ENCODE results near the gene HSPG2. TPM values are rescaled to one million over a fixed set of nuclear protein-coding genes. Genes with fewer than 3 reads are reported as not detected.

The HSPG2 gene
- polyA plus RNA-seq, 1 donor from 2014 or later, result 0.79 TPM

DNA sequence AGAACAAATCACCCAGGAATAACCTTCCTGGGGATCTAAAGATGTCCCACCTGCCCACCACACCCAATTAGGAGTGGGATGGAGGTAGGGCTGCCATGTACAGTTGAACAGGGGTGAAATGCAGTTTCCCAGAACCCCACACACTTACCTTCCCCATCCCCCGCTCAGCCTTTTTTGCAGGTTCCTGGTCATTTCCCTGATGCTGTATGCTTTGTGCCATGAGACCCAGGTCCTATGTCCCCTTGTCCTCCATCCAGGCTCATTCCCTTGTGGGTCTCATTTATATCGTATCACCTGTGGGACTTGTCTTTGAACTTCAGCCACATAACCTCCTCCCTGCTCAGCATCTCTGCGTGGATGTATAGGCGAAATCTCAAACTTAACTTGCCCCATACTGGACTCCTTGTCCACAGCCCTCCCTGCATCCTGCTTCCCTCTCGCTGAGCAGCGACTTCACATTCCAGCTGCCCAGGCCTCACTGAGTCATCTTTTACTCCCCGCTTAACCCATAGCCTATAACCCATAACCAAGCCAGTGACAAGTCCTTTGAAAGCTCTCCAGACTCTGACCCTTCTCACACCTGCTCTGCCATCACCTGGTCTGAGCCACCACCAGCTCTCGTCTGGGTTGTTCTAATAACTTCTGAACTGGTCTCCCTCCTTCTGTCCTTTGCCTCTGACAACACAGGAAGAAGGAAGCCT is 120.4 kb downstream of the HSPG2 start:
- TF ChIP-seq EP300 (conservative IDR thresholded peaks at IDR 0.05; ENCODE audit: poor library complexity, severe bottlenecking) (no peak), MXI1 (conservative IDR thresholded peaks at IDR 0.05; ENCODE audit: poor library complexity, severe bottlenecking) (no peak), SMC3 (conservative IDR thresholded peaks at IDR 0.05; ENCODE audit: poor library complexity) (no peak), TAF1 (IDR thresholded peaks at IDR 0.05; ENCODE audit: low read depth) (no peak), EZH2 (IDR thresholded peaks at IDR 0.05; ENCODE audit: borderline replicate concordance, insufficient read depth, low read length, poor library complexity, severe bottlenecking) (no peak), POLR2AphosphoS5 (IDR thresholded peaks at IDR 0.05) (no peak), RAD21 (conservative IDR thresholded peaks at IDR 0.05) (no peak)
- TF ChIP-seq, protein P1, sequence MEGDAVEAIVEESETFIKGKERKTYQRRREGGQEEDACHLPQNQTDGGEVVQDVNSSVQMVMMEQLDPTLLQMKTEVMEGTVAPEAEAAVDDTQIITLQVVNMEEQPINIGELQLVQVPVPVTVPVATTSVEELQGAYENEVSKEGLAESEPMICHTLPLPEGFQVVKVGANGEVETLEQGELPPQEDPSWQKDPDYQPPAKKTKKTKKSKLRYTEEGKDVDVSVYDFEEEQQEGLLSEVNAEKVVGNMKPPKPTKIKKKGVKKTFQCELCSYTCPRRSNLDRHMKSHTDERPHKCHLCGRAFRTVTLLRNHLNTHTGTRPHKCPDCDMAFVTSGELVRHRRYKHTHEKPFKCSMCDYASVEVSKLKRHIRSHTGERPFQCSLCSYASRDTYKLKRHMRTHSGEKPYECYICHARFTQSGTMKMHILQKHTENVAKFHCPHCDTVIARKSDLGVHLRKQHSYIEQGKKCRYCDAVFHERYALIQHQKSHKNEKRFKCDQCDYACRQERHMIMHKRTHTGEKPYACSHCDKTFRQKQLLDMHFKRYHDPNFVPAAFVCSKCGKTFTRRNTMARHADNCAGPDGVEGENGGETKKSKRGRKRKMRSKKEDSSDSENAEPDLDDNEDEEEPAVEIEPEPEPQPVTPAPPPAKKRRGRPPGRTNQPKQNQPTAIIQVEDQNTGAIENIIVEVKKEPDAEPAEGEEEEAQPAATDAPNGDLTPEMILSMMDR (IDR thresholded peaks at IDR 0.05; ENCODE audit: poor library complexity, severe bottlenecking), result no peak
- TF ChIP-seq, protein P2, sequence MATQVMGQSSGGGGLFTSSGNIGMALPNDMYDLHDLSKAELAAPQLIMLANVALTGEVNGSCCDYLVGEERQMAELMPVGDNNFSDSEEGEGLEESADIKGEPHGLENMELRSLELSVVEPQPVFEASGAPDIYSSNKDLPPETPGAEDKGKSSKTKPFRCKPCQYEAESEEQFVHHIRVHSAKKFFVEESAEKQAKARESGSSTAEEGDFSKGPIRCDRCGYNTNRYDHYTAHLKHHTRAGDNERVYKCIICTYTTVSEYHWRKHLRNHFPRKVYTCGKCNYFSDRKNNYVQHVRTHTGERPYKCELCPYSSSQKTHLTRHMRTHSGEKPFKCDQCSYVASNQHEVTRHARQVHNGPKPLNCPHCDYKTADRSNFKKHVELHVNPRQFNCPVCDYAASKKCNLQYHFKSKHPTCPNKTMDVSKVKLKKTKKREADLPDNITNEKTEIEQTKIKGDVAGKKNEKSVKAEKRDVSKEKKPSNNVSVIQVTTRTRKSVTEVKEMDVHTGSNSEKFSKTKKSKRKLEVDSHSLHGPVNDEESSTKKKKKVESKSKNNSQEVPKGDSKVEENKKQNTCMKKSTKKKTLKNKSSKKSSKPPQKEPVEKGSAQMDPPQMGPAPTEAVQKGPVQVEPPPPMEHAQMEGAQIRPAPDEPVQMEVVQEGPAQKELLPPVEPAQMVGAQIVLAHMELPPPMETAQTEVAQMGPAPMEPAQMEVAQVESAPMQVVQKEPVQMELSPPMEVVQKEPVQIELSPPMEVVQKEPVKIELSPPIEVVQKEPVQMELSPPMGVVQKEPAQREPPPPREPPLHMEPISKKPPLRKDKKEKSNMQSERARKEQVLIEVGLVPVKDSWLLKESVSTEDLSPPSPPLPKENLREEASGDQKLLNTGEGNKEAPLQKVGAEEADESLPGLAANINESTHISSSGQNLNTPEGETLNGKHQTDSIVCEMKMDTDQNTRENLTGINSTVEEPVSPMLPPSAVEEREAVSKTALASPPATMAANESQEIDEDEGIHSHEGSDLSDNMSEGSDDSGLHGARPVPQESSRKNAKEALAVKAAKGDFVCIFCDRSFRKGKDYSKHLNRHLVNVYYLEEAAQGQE (IDR thresholded peaks at IDR 0.05; ENCODE audit: borderline replicate concordance), result no peak
- Histone ChIP-seq H4K20me1 (ENCODE audit: insufficient read depth) (no peaks in the 10 kb centered on the region), H3K27me3 (ENCODE audit: insufficient read depth, low read depth, low read length) (peaks cover 7% of the 10 kb centered on the region), H3F3A (ENCODE audit: insufficient read depth, low read length, poor library complexity, severe bottlenecking) (no peaks in the 10 kb centered on the region), H3K79me2 (replicated peaks; ENCODE audit: insufficient read depth, low read length) (no peaks in the 10 kb centered on the region), H3K4me3 (ENCODE audit: low read length) (no peak overlapping the region), H3K4me2 (ENCODE audit: low read length) (no peak overlapping the region), H3K9me3 (ENCODE audit: low read length) (no peaks in the 10 kb centered on the region), H3K36me3 (ENCODE audit: insufficient read depth, low read length) (no peaks in the 10 kb centered on the region), H3K9ac (ENCODE audit: low read length) (no peak overlapping the region), H2AFZ (ENCODE audit: low read depth, low read length) (no peak overlapping the region), H3K27ac (ENCODE audit: low read length) (no peak overlapping the region), H3K9me2 (ENCODE audit: insufficient read depth, low read length) (no peaks in the 10 kb centered on the region)

GRCh38 chr1:21815724-21816321 is 121.3 kb downstream of the HSPG2 start:
- H3K9me3 ChIP-seq (ENCODE audit: low read length), result no peaks in the 10 kb centered on the region
- no peak overlapping the region for H2AFZ ChIP-seq (ENCODE audit: low read depth, low read length)
- no peaks in the 10 kb centered on the region for H3K36me3 ChIP-seq (ENCODE audit: insufficient read depth, low read length)
- no peaks in the 10 kb centered on the region for H3K9me2 ChIP-seq (ENCODE audit: insufficient read depth, low read length)
- H3F3A ChIP-seq (ENCODE audit: insufficient read depth, low read length, poor library complexity, severe bottlenecking), result no peaks in the 10 kb centered on the region
- no peak overlapping the region for H3K9ac ChIP-seq (ENCODE audit: low read length)
- no peak overlapping the region for H3K4me2 ChIP-seq (ENCODE audit: low read length)
- H3K27me3 ChIP-seq (ENCODE audit: insufficient read depth, low read depth, low read length), result peaks cover 7% of the 10 kb centered on the region
- H3K79me2 ChIP-seq (replicated peaks; ENCODE audit: insufficient read depth, low read length), result no peaks in the 10 kb centered on the region
- no peak overlapping the region for H3K27ac ChIP-seq (ENCODE audit: low read length)
- TF ChIP-seq, protein P2 (IDR thresholded peaks at IDR 0.05; ENCODE audit: borderline replicate concordance), result no peak
- no peak for TF ChIP-seq MXI1 (conservative IDR thresholded peaks at IDR 0.05; ENCODE audit: poor library complexity, severe bottlenecking)
- no peak for TF ChIP-seq EZH2 (IDR thresholded peaks at IDR 0.05; ENCODE audit: borderline replicate concordance, insufficient read depth, low read length, poor library complexity, severe bottlenecking)
- TF ChIP-seq, protein P1 (IDR thresholded peaks at IDR 0.05; ENCODE audit: poor library complexity, severe bottlenecking), result no peak
- TF ChIP-seq POLR2AphosphoS5 (IDR thresholded peaks at IDR 0.05), result no peak
- TF ChIP-seq RAD21 (conservative IDR thresholded peaks at IDR 0.05), result no peak
- no peak for TF ChIP-seq TAF1 (IDR thresholded peaks at IDR 0.05; ENCODE audit: low read depth)
- no peak for TF ChIP-seq SMC3 (conservative IDR thresholded peaks at IDR 0.05; ENCODE audit: poor library complexity)
- no peak for TF ChIP-seq EP300 (conservative IDR thresholded peaks at IDR 0.05; ENCODE audit: poor library complexity, severe bottlenecking)
- H4K20me1 ChIP-seq (ENCODE audit: insufficient read depth), result no peaks in the 10 kb centered on the region
- no peak overlapping the region for H3K4me3 ChIP-seq (ENCODE audit: low read length)

Measured in neural cell (in vitro differentiated cells).